Gastrocnemius medialis (tissue), 4 donors: ENCODE data around the gene SYVN1. TPM values are rescaled to one million over a fixed set of nuclear protein-coding genes. Genes with fewer than 3 reads are reported as not detected.

Experiments
- ATAC-seq, 2 donors: fragments of 150-250 bp; one replicate each; pipeline ENCODE4 v1.9.1; 2016
- DNase-seq, 2 donors: peaks; one replicate each; pipeline ENCODE4 v3.0.0-alpha.2; 2019
- H3K27ac ChIP-seq, 4 donors: fragments of 200-600 bp; sonication (generic); 1 replicate in 1 of 4; 2 replicates in 3 of 4; pipeline ENCODE4 v1.5.1; 2016 to 2018; ENCODE audit warnings: mild to moderate bottlenecking in 2 of 4, moderate library complexity in 1 of 4
- H3K27me3 ChIP-seq, 3 donors: fragments of 200-600 bp; sonication (generic) in 2 of 3; 1 replicate in 1 of 3; 2 replicates in 2 of 3; pipeline versions ENCODE4 v1.5.1 to v1.6.0; 2016 to 2019; ENCODE audit warnings: mild to moderate bottlenecking in 1 of 3, moderate library complexity in 1 of 3
- H3K36me3 ChIP-seq, 2 donors: fragments of 200-600 bp; sonication (generic) in 1 of 2; one replicate each; pipeline ENCODE4 v1.5.1; 2017 to 2018
- H3K4me1 ChIP-seq, 2 donors: fragments of 200-600 bp; sonication (generic) in 1 of 2; one replicate each; pipeline ENCODE4 v1.5.1; 2016 to 2017; ENCODE audit warnings: mild to moderate bottlenecking in 2 of 2
- H3K4me3 ChIP-seq, 4 donors: fragments of 200-600 bp; sonication (generic) in 3 of 4; 1 replicate in 1 of 4; 2 replicates in 3 of 4; pipeline ENCODE4 v1.5.1; 2016 to 2019; ENCODE audit warnings: mild to moderate bottlenecking in 2 of 4
- H3K9me3 ChIP-seq, 3 donors: fragments of 200-600 bp; sonication (generic) in 2 of 3; 1 replicate in 1 of 3; 2 replicates in 2 of 3; pipeline ENCODE4 v1.5.1; 2016 to 2019
- CTCF ChIP-seq, 5 experiments: fragments of 450-650 bp in 3 of 5; fragments of 200-600 bp in 2 of 5; sonication (generic) in 2 of 5; IDR thresholded peaks in 4 of 5; conservative IDR thresholded peaks in 1 of 5; 1 replicate in 4 of 5; 2 replicates in 1 of 5; pipeline ENCODE4 v1.5.1; 2016 to 2019; ENCODE audit warnings: antibody characterized with exemption in 5 of 5, mild to moderate bottlenecking in 3 of 5, moderate library complexity in 3 of 5
- POLR2A ChIP-seq, 2 donors: fragments of 450-650 bp; IDR thresholded peaks; one replicate each; pipeline ENCODE4 v1.6.1; 2017; ENCODE audit warnings: antibody characterized with exemption in 2 of 2, mild to moderate bottlenecking in 2 of 2, moderate library complexity in 2 of 2
- in situ Hi-C, 4 donors: fragments of 200-750 bp; cut with MboI; loops; one replicate each; pipeline versions ENCODE4 v1.15.0 to v1.8.0; 2017; ENCODE audit warnings: low sequenced_read_pairs in 4 of 4
- intact Hi-C: fragments of 100-400 bp; cut with DNase I; formaldehyde crosslinking; loops from one replicate; pipeline ENCODE4 v1.15.1; 2023; ENCODE audit warnings: low total_unique reads
- total RNA-seq, 4 donors: library from RNA; depleted of rRNA; stranded (reverse); fragments of >200 nt; gene quantifications; one replicate each; pipeline versions ENCODE4 v1.1.0 to v1.2.3, GENCODE V29; 2016

The SYVN1 gene
- total RNA-seq, 4 donors from 2014 or later, result 24.6 to 77.5 (median 37.3) TPM

GRCh38 chr11:65131417-65131776 is 2.9 kb downstream of the SYVN1 start:
- intact Hi-C loops (no loop called here), in situ Hi-C loops (no loop called here)
- no peaks in the 10 kb centered on the region for H3K27me3 ChIP-seq
- no peak for DNase-seq
- H3K36me3 ChIP-seq, result peaks cover 0 to 65% of the 10 kb centered on the region in 2 donors
- H3K9me3 ChIP-seq, result no peaks in the 10 kb centered on the region
- H3K4me3 ChIP-seq, result no peak overlapping the region
- no peak overlapping the region for H3K27ac ChIP-seq
- TF ChIP-seq CTCF (IDR thresholded peaks at IDR 0.05 in 4 of 5, conservative IDR thresholded peaks at IDR 0.05 in 1 of 5) (no peak), POLR2A (IDR thresholded peaks at IDR 0.05) (no peak)
- peaks cover 27 to 29% of the 10 kb centered on the region in 2 donors for H3K4me1 ChIP-seq
- no peak for ATAC-seq

DNA sequence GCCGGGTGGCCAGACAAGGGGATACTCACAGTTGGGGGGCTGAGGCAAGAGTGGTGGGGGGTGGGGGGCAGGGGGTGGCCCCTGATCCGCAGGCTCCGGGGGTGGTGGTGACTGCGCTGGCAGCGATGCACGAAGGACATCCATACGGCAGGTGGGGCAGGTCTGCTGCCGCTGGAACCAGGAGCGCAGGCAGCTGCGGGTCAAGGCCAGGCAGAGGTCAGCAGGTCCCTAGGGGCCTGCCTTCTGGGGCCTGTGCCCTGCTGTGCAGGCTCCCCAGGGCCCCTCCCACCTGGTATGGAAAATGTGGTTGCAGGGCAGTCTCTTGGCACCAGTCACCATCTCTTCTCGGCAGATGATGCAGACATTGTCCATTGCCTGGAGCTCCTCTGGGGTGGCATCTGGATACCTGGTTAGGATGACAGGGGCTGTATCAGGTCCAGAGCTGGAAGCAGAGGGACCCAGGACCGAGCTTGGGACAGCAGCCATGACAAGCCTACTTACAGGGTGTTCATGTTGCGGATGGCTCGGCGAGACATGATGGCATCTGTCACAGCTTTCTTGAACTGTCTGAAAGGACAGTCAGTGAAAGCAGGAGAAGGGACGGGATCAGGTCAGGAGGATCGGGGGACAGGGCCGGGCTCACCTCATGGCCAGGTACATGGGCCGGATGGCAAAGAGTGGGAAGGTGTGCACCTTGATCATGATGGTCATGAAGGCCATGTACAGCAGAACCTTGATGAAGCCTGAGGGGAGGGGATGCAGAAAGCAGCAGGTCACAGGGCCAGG is 3.5 kb downstream of the SYVN1 start:
- Histone ChIP-seq H3K27me3 (no peaks in the 10 kb centered on the region), H3K9me3 (no peaks in the 10 kb centered on the region), H3K4me1 (peaks cover 21 to 25% of the 10 kb centered on the region in 2 donors), H3K36me3 (peaks cover 0 to 71% of the 10 kb centered on the region in 2 donors), H3K27ac (no peak overlapping the region), H3K4me3 (no peak overlapping the region)
- no peak for DNase-seq
- TF ChIP-seq CTCF (IDR thresholded peaks at IDR 0.05 in 4 of 5, conservative IDR thresholded peaks at IDR 0.05 in 1 of 5) (no peak), POLR2A (IDR thresholded peaks at IDR 0.05) (no peak)
- in situ Hi-C loops (no loop called here), intact Hi-C loops (no loop called here)
- ATAC-seq, result no peak

GRCh38 chr11:65129649-65130441 is 4.5 kb downstream of the SYVN1 start:
- intact Hi-C loops, result no loop called here
- no peak for ATAC-seq
- no peak for TF ChIP-seq POLR2A (IDR thresholded peaks at IDR 0.05)
- peaks cover 15 to 18% of the 10 kb centered on the region in 2 donors for H3K4me1 ChIP-seq
- H3K27ac ChIP-seq, result no peak overlapping the region
- in situ Hi-C loops, result no loop called here
- no peak for DNase-seq
- no peaks in the 10 kb centered on the region for H3K27me3 ChIP-seq
- peaks cover 0 to 81% of the 10 kb centered on the region in 2 donors for H3K36me3 ChIP-seq
- H3K4me3 ChIP-seq, result no peak overlapping the region
- no peaks in the 10 kb centered on the region for H3K9me3 ChIP-seq

- no peak for DNase-seq
- in situ Hi-C loops (no loop called here), intact Hi-C loops (no loop called here)
- Histone ChIP-seq H3K27me3 (no peaks in the 10 kb centered on the region), H3K36me3 (peaks cover 0 to 89% of the 10 kb centered on the region in 2 donors), H3K4me3 (no peak overlapping the region), H3K27ac (no peak overlapping the region), H3K4me1 (peaks cover 13 to 17% of the 10 kb centered on the region in 2 donors), H3K9me3 (no peaks in the 10 kb centered on the region)
- TF ChIP-seq CTCF (IDR thresholded peaks at IDR 0.05 in 4 of 5, conservative IDR thresholded peaks at IDR 0.05 in 1 of 5) (no peak), POLR2A (IDR thresholded peaks at IDR 0.05) (no peak)
- ATAC-seq, result no peak
Observed at GRCh38 chr11:65128182-65129145, 5.9 kb downstream of the SYVN1 start.
